GM12873 (cell line): ENCODE measurements around the gene GRM3.

Experiments
- TF ChIP-seq, protein P1 (sequence below): IDR thresholded peaks from 2 replicates; pipeline ENCODE4 v1.5.1; 2012; ENCODE audit warnings: low read depth, mild to moderate bottlenecking, moderate library complexity, low read length, control low read depth; ENCODE audit not compliant: insufficient read depth; ENCODE audit errors: missing control alignments

The GRM3 gene

DNA sequence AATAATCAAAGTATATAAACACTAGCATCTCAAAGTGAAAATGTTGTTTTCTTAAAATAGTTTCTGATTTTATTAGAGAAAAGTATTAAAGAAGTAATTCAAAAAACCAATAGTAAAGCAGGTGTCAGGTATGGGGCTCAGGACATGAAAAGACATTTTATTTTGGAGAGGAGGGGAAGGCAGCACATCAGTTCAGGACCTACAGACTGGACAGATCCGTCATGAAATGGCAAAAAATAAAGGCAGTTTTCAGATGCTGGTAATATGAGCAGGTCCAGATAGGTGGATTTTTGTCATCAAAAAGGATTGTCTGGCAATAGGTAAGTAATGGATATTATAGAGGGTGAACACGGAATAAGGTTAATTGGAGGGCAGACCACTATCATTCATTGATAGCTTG lies 49.0 kb downstream of the GRM3 start:
- TF ChIP-seq, protein P1, sequence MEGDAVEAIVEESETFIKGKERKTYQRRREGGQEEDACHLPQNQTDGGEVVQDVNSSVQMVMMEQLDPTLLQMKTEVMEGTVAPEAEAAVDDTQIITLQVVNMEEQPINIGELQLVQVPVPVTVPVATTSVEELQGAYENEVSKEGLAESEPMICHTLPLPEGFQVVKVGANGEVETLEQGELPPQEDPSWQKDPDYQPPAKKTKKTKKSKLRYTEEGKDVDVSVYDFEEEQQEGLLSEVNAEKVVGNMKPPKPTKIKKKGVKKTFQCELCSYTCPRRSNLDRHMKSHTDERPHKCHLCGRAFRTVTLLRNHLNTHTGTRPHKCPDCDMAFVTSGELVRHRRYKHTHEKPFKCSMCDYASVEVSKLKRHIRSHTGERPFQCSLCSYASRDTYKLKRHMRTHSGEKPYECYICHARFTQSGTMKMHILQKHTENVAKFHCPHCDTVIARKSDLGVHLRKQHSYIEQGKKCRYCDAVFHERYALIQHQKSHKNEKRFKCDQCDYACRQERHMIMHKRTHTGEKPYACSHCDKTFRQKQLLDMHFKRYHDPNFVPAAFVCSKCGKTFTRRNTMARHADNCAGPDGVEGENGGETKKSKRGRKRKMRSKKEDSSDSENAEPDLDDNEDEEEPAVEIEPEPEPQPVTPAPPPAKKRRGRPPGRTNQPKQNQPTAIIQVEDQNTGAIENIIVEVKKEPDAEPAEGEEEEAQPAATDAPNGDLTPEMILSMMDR: no peak

DNA sequence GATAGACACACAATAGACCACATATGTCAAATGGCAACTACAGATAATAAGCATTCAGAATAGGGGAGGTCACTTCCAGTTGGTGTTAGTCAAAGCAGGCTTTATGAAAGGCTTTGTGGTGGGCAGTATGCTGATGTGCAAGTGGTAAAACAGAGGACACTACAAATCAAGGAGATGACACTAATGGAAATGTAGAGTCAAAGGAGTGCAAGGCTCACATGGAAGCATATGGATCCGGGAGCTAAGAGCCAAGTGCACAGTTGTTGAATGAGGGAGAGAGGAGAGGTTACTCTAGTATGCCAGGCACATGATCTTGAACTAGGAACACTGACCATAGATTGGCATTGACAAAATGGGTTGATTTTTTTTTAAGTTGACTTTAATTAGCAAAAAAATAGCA lies 62.7 kb downstream of the GRM3 start:
- TF ChIP-seq, protein P1: no peak

DNA sequence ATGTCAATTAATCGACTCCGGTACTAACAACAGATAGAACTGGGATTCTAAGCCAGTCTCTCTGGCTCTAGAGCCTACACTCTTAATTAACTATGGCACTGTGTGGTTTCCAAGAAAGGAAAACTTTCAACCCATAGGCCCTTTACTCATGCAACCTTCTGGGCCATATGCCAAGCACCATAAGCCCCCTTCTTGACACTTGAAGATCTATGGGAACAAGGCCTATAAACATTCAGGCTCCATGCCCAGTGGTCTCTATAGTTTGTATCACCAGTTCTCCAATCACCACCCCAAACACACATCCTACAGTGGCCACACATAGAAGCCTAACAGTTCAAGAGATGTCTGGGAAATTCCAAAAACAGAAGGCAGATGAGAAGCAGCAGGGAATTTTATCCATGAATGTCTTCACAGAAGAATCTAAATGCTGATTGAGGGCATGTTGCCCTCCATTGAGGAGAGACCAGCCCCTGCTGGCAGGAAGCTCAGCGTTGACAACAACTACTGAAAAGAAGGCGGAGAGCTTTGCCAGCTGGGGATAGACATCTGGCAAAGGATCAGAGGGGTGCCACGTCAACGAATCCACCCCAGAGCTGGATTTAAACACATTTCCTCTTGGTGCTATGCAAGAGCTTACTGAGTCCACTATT lies 64.4 kb downstream of the GRM3 start:
- TF ChIP-seq, protein P1: no peak

DNA sequence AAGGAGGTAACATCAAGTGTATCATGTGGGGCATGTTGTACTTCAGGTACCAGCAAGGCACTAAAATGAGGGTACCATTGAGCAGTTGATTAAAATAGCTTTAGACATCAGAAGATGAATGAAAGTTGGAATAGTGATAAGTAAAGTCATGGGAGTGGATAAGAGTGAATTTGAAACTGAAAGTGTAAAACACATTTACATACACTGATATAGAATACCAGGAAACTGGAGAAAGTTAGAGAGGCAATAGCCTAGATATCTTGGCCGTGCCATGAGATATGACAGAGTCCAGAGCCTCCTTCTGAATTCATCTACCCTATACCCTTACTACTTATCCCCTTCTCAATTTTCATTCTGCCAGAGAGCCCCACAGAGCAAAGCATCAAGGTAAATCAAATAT lies 76.6 kb downstream of the GRM3 start:
- TF ChIP-seq, protein P1: no peak

DNA sequence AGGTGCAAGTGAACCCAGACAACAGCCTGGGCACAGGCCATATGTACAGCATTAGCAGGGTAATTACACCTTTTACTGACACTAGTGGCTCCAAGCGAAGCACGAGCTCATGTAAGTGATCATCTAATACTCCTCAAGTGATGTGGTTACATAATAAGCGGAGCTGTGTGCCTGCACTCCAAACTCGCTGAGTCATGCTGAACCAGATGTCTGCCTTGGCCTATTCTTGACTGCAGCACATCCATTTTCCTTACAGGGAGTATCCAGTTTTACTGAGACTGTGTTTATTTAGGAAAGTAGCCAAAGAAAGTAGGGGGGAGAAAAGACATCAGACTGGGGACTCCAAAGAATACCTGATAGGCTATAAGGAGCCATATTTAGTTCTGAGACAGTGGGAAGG lies 90.1 kb downstream of the GRM3 start:
- TF ChIP-seq, protein P1: no peak

DNA sequence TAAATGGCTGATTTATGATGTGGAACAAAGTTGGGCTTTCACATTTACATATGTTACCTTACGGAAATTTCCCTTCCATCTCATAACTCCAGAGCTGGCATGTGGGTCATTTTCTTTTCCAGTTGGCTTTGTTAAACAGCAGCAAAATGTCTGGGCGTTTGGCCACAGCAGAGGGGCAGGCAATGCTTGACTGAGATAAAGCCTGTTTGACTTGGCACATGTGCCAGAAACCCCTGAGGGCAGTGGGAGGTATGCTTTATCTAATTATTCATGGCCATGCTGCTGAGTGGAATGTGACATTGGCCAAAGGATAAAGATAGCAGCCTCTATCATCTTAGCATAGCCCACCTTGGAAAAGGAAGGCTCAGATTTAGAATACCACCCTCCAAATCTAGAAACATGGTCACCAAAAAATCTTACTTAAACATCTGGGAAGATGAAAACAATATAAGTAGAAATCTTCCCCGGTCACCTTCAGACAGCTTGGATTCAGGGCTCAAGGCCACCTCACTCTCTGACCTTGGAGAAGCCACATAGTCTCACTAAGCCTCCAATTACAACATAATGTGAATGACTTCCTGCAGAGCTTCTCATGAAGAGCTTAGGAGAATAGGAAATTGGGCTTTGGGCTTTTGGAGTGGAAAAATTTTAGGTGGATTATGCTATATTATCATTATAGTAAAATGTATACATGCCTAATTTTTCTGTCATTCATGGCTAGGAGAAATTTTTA lies 101.5 kb downstream of the GRM3 start:
- TF ChIP-seq, protein P1: no peak

DNA sequence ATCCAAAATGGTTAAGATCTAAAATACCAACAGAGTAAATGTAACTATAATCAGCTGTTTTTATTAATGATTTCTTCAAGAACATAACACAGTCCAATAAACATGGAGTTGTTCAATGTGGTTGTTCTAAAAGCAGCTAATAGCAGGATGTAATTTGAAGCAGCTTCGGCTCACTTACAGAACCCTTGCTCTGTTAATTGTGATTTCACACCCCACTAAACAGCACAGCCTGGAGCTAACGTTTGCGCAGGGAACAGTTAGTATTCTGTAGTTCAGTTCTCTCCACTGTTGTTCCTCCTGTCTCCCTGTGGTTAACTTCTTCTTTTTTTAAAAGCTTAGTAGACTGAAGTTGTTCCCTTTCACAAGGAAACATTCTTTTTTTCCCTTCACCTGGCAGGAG lies 104.0 kb downstream of the GRM3 start:
- TF ChIP-seq, protein P1: no peak
